Heart left ventricle (tissue), 13 donors: ENCODE data around the gene LUC7L3.

Experiments used
- POLR2A ChIP-seq, 2 donors: fragments of 450-650 bp; IDR thresholded peaks; one replicate each; pipeline ENCODE4 v1.6.1; 2017; ENCODE audit warnings: antibody characterized with exemption in 2 of 2, mild to moderate bottlenecking in 2 of 2, moderate library complexity in 2 of 2
- TF ChIP-seq, protein P1 (sequence below), 12 donors: fragments of 200-600 bp; sonication (generic) in 4 of 12; IDR thresholded peaks; one replicate each; pipeline versions ENCODE4 v1.5.0 to v1.8.0; 2018 to 2022; ENCODE audit warnings: antibody characterized with exemption in 12 of 12, mild to moderate bottlenecking in 5 of 12
- donor health status: ischemic (EF 13 %, LVEDD 7.1; RV severe dilation, severe dysfunction).
- donor health status: DM: no; HTN: yes; CAD: no.
- donor health status: DM: no; HTN: no; CAD: no.
- donor health status: ischemic (EF 25% LVEDD 6.9; RV normal size, moderate dysfunction).
- donor health status: ischemic (EF 25% LVEDD 5.7; RV mildly dilated, moderate dysfunction).
- donor health status: ischemic (EF 35%, LVEDD 5.7; RV mildly dilated, moderate dysfunction).
- donor health status: nonischemic (EF 11% LVEDD 7.7; RV severe dilation, severe dysfunction).
- donor health status: DM: yes; HTN: yes; CAD: no.
- donor health status: PGD.
- donor health status: ischemic (EF 29% LVEDD 5.4; RV normal size, mild dysfunction).
- donor health status: nonischemic (EF 23%, LVEDD 6.1; RV moderate dilation, normal function).

DNA sequence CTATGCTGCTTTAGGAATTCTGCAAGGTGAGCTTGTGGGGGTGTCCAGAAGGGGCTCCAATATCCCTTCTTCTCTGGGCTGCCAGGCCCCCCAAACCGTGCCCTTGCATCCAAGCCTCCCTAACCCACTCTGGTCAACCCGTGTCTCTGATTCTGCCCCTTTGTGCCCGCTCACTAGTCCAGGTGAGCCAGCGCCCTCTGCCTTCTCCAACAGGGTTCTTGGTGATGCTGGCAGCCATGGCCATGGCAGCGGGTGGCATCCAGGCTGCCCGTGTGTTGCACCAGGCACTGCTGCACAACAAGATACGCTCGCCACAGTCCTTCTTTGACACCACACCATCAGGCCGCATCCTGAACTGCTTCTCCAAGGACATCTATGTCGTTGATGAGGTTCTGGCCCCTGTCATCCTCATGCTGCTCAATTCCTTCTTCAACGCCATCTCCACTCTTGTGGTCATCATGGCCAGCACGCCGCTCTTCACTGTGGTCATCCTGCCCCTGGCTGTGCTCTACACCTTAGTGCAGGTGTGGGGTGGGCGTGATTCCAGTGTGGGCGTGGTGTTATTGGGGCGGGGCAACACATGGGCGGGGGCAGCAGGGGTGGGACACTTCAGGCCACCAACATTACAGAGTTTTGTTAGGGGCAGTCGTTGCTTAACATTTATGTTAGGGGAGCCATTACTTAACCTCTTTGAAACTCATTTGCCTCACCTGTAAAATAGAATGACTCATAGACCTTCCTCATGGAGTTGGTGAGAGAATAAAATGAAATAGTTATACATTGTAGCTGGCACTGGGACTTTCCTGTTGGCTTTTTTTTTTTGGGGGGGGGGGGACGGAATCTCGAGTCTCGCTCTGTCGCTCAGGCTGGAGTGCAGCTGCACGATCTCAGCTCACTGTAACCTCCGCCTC, 43.1 kb upstream of the LUC7L3 start:
- TF ChIP-seq, protein P1, sequence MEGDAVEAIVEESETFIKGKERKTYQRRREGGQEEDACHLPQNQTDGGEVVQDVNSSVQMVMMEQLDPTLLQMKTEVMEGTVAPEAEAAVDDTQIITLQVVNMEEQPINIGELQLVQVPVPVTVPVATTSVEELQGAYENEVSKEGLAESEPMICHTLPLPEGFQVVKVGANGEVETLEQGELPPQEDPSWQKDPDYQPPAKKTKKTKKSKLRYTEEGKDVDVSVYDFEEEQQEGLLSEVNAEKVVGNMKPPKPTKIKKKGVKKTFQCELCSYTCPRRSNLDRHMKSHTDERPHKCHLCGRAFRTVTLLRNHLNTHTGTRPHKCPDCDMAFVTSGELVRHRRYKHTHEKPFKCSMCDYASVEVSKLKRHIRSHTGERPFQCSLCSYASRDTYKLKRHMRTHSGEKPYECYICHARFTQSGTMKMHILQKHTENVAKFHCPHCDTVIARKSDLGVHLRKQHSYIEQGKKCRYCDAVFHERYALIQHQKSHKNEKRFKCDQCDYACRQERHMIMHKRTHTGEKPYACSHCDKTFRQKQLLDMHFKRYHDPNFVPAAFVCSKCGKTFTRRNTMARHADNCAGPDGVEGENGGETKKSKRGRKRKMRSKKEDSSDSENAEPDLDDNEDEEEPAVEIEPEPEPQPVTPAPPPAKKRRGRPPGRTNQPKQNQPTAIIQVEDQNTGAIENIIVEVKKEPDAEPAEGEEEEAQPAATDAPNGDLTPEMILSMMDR (IDR thresholded peaks at IDR 0.05), result no peak
- TF ChIP-seq POLR2A (IDR thresholded peaks at IDR 0.05), result no peak
